Measurements from ENCODE around the gene TADA3. TPM values are rescaled to one million over a fixed set of nuclear protein-coding genes. Genes with fewer than 3 reads are reported as not detected.

Gene TADA3
- total RNA-seq, 1 donor, result 102 TPM

DNA sequence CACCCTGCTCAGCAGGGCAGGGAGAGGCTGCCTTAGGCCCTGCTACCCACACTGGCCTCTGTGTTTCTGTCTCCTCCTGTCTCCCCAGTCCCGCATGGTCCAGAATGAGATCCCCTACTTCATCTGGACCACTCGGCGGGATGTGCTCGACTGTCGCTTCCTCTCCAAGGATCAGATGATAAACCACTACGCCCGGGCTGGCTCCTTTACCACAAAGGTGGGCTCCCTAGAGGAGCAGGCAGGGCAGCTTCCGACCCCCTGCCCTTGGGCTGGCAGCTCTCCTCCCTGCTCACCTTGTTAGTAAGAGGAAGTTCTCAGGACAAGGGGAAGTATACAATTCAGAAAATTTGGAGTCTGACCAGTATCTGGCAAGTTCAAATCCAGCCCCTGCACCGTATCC is 23.7 kb upstream of the TADA3 start:
- Histone ChIP-seq H3K4me3 (ENCODE audit: insufficient read depth, low read length) (no peak overlapping the region), H3K4me2 (ENCODE audit: insufficient read depth, low read length) (no peak overlapping the region), H3K27me3 (ENCODE audit: insufficient read depth, low read length) (no peaks in the 10 kb centered on the region), H3K9me3 (ENCODE audit: low read depth, low read length) (no peaks in the 10 kb centered on the region), H2AFZ (ENCODE audit: low read length) (no peak overlapping the region), H4K20me1 (ENCODE audit: insufficient read depth, low read length) (no peaks in the 10 kb centered on the region), H3K79me2 (ENCODE audit: insufficient read depth, low read length) (no peaks in the 10 kb centered on the region), H3K4me1 (ENCODE audit: insufficient read depth, low read length) (no peaks in the 10 kb centered on the region), H3K27ac (ENCODE audit: low read depth, low read length) (no peak overlapping the region), H3K36me3 (ENCODE audit: insufficient read depth, low read length) (peaks cover 4% of the 10 kb centered on the region)
- DNase-seq (ENCODE audit: insufficient read length, low spot score, missing footprints), result peak; percentile 42
- TF ChIP-seq, protein P1, sequence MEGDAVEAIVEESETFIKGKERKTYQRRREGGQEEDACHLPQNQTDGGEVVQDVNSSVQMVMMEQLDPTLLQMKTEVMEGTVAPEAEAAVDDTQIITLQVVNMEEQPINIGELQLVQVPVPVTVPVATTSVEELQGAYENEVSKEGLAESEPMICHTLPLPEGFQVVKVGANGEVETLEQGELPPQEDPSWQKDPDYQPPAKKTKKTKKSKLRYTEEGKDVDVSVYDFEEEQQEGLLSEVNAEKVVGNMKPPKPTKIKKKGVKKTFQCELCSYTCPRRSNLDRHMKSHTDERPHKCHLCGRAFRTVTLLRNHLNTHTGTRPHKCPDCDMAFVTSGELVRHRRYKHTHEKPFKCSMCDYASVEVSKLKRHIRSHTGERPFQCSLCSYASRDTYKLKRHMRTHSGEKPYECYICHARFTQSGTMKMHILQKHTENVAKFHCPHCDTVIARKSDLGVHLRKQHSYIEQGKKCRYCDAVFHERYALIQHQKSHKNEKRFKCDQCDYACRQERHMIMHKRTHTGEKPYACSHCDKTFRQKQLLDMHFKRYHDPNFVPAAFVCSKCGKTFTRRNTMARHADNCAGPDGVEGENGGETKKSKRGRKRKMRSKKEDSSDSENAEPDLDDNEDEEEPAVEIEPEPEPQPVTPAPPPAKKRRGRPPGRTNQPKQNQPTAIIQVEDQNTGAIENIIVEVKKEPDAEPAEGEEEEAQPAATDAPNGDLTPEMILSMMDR (IDR thresholded peaks at IDR 0.05; ENCODE audit: extremely low read depth, low read depth, low read length), result no peak

DNA sequence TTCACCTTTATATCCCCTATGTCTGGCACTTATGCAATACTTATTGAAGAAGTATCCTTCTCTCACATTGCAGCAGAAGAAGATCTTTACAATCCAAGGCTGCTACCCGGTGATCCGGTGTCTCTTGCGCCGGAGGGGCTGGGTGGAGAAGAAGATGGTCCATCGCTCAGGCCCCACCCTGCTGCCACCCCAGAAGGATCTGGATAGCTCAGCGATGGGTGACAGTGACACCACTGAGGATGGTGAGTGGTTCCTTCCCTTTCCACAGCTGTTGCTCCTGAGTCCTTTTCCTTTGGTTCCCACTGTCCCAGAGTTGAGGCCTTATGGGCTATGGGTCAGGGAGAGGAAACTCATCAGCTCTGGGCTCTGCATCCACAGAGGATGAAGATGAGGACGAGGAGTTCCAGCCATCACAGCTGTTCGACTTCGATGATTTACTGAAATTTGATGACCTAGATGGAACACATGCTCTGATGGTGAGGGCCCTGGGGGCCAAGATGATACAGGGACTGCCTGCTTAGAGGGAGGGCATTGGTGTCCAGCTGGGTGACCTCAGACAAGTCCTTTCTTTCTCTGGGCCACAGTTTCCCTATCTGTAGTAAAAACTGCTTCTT is 20.7 kb upstream of the TADA3 start:
- Histone ChIP-seq H3K9me3 (ENCODE audit: low read depth, low read length) (no peaks in the 10 kb centered on the region), H4K20me1 (ENCODE audit: insufficient read depth, low read length) (no peaks in the 10 kb centered on the region), H3K27ac (ENCODE audit: low read depth, low read length) (no peak overlapping the region), H3K4me3 (ENCODE audit: insufficient read depth, low read length) (no peak overlapping the region), H3K79me2 (ENCODE audit: insufficient read depth, low read length) (no peaks in the 10 kb centered on the region), H2AFZ (ENCODE audit: low read length) (no peak overlapping the region), H3K4me2 (ENCODE audit: insufficient read depth, low read length) (no peak overlapping the region), H3K27me3 (ENCODE audit: insufficient read depth, low read length) (no peaks in the 10 kb centered on the region), H3K4me1 (ENCODE audit: insufficient read depth, low read length) (peaks cover 7% of the 10 kb centered on the region), H3K36me3 (ENCODE audit: insufficient read depth, low read length) (peaks cover 12% of the 10 kb centered on the region)
- TF ChIP-seq, protein P1 (IDR thresholded peaks at IDR 0.05; ENCODE audit: extremely low read depth, low read depth, low read length), result no peak
- DNase-seq (ENCODE audit: insufficient read length, low spot score, missing footprints), result no peak

DNA sequence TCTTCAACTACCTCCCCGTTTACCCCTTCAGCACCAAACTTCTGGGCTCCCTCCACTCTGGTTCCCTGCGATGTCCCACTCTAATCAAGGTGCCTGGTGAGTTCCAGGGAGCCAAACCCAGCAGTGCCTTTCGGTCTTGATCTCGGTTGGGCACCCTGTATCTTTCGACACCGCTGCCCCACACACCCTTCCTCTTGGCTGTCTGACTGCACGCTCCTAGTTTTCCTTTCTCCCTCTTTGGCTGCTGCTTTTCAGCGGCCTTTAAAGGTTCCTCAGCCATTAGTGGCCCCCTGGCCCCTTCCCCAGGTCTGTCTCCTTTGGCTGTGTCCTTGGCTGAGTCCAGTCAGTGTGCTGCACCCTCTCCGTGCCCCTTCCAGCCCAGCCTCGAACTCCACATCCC is 18.6 kb upstream of the TADA3 start:
- peak overlapping the region; percentile 80 for H3K4me2 ChIP-seq (ENCODE audit: insufficient read depth, low read length)
- H3K27ac ChIP-seq (ENCODE audit: low read depth, low read length), result no peak overlapping the region
- peak overlapping the region; percentile 79 for H3K4me3 ChIP-seq (ENCODE audit: insufficient read depth, low read length)
- H3K36me3 ChIP-seq (ENCODE audit: insufficient read depth, low read length), result peaks cover 30% of the 10 kb centered on the region
- H4K20me1 ChIP-seq (ENCODE audit: insufficient read depth, low read length), result no peaks in the 10 kb centered on the region
- DNase-seq (ENCODE audit: insufficient read length, low spot score, missing footprints), result peak; percentile 72
- TF ChIP-seq, protein P1 (IDR thresholded peaks at IDR 0.05; ENCODE audit: extremely low read depth, low read depth, low read length), result no peak
- no peaks in the 10 kb centered on the region for H3K27me3 ChIP-seq (ENCODE audit: insufficient read depth, low read length)
- H3K79me2 ChIP-seq (ENCODE audit: insufficient read depth, low read length), result no peaks in the 10 kb centered on the region
- no peaks in the 10 kb centered on the region for H3K9me3 ChIP-seq (ENCODE audit: low read depth, low read length)
- H3K4me1 ChIP-seq (ENCODE audit: insufficient read depth, low read length), result peaks cover 7% of the 10 kb centered on the region
- H2AFZ ChIP-seq (ENCODE audit: low read length), result no peak overlapping the region

DNA sequence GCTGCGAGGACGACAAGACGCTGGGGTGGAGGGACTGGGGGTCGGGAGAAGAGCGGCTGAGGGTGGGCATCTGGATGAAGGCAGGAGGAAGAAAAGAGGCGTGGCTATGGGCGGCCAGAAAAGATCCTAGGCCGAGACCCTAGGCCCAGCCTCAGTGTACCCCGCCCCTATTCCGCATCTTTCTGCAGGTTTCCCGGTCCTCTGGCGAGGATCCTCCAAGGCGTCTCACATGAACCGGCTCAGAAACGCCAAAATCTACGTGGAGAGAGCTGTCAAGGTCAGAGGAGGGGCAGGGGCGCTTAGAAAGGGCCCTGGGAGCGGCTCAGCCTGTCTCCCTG is 18.1 kb upstream of the TADA3 start:
- Histone ChIP-seq H3K27me3 (ENCODE audit: insufficient read depth, low read length) (no peaks in the 10 kb centered on the region), H3K27ac (ENCODE audit: low read depth, low read length) (no peak overlapping the region), H3K4me3 (ENCODE audit: insufficient read depth, low read length) (peak overlapping the region; percentile 79), H3K79me2 (ENCODE audit: insufficient read depth, low read length) (no peaks in the 10 kb centered on the region), H4K20me1 (ENCODE audit: insufficient read depth, low read length) (no peaks in the 10 kb centered on the region), H2AFZ (ENCODE audit: low read length) (no peak overlapping the region), H3K4me1 (ENCODE audit: insufficient read depth, low read length) (peaks cover 7% of the 10 kb centered on the region), H3K36me3 (ENCODE audit: insufficient read depth, low read length) (peaks cover 34% of the 10 kb centered on the region), H3K4me2 (ENCODE audit: insufficient read depth, low read length) (peak overlapping the region; percentile 80), H3K9me3 (ENCODE audit: low read depth, low read length) (no peaks in the 10 kb centered on the region)
- DNase-seq (ENCODE audit: insufficient read length, low spot score, missing footprints), result peak; percentile 71
- TF ChIP-seq, protein P1 (IDR thresholded peaks at IDR 0.05; ENCODE audit: extremely low read depth, low read depth, low read length), result no peak

All from osteoblast (primary cell).